ENCODE results near the gene TSSC4.

DNA sequence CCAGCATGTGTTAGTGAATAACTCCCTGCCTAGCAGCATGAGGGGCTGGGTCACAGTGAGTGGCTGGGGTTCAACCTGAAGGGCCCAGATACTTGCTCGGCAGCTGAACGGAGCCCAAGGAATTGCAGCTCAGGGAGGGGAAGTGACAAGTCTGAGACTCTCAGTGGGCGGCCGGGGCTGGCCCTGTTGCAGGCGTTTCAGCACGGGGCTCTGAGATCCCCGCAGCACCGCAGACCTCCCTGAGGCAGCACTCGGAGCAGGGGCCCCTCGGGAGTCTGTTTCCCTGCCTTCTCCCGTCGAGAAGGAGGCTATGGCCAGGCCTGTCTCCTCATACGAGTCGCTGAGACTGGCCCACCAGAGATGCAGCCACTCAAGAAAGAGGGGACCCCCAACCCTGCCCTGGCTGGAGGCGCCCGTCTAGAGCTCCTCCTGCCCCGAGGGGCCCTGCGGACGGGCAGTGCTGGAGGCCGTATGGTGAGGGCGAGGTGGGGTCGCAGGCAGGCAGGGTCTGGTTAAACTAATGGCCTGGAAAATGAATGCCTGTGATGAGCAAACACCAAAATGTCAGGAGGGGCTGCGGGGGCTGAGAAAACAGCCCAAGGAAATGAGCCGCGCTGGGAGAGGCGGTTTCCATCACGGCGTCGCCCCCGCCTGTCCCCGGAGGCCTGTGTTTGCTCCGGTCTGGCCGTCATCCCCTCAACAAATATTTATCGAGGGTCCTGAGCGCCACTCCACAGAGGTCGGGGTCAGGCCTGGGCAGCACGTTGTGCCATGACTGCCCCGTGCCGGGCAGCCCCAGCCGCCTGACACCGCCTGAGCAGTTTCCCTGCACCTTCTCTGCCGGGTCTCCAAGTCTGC is 9.3 kb downstream of the TSSC4 start:
- TF ChIP-seq, protein P1, sequence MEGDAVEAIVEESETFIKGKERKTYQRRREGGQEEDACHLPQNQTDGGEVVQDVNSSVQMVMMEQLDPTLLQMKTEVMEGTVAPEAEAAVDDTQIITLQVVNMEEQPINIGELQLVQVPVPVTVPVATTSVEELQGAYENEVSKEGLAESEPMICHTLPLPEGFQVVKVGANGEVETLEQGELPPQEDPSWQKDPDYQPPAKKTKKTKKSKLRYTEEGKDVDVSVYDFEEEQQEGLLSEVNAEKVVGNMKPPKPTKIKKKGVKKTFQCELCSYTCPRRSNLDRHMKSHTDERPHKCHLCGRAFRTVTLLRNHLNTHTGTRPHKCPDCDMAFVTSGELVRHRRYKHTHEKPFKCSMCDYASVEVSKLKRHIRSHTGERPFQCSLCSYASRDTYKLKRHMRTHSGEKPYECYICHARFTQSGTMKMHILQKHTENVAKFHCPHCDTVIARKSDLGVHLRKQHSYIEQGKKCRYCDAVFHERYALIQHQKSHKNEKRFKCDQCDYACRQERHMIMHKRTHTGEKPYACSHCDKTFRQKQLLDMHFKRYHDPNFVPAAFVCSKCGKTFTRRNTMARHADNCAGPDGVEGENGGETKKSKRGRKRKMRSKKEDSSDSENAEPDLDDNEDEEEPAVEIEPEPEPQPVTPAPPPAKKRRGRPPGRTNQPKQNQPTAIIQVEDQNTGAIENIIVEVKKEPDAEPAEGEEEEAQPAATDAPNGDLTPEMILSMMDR (IDR thresholded peaks at IDR 0.05): no peak
- no peak for TF ChIP-seq POLR2A (IDR thresholded peaks at IDR 0.05)
